Heart left ventricle (tissue), 13 donors: ENCODE results near the gene CCS.

ENCODE experiments used
- POLR2A ChIP-seq, 2 donors: fragments of 450-650 bp; IDR thresholded peaks; one replicate each; pipeline ENCODE4 v1.6.1; 2017; ENCODE audit warnings: antibody characterized with exemption in 2 of 2, mild to moderate bottlenecking in 2 of 2, moderate library complexity in 2 of 2
- TF ChIP-seq, protein P1 (sequence below), 12 donors: fragments of 200-600 bp; sonication (generic) in 4 of 12; IDR thresholded peaks; one replicate each; pipeline versions ENCODE4 v1.5.0 to v1.8.0; 2018 to 2022; ENCODE audit warnings: antibody characterized with exemption in 12 of 12, mild to moderate bottlenecking in 5 of 12
- donor health status: ischemic (EF 13 %, LVEDD 7.1; RV severe dilation, severe dysfunction).
- donor health status: DM: no; HTN: yes; CAD: no.
- donor health status: DM: no; HTN: no; CAD: no.
- donor health status: ischemic (EF 25% LVEDD 6.9; RV normal size, moderate dysfunction).
- donor health status: ischemic (EF 25% LVEDD 5.7; RV mildly dilated, moderate dysfunction).
- donor health status: ischemic (EF 35%, LVEDD 5.7; RV mildly dilated, moderate dysfunction).
- donor health status: nonischemic (EF 11% LVEDD 7.7; RV severe dilation, severe dysfunction).
- donor health status: DM: yes; HTN: yes; CAD: no.
- donor health status: PGD.
- donor health status: ischemic (EF 29% LVEDD 5.4; RV normal size, mild dysfunction).
- donor health status: nonischemic (EF 23%, LVEDD 6.1; RV moderate dilation, normal function).

GRCh38 chr11:66639066-66639813, 46.3 kb downstream of the CCS start:
- TF ChIP-seq, protein P1, sequence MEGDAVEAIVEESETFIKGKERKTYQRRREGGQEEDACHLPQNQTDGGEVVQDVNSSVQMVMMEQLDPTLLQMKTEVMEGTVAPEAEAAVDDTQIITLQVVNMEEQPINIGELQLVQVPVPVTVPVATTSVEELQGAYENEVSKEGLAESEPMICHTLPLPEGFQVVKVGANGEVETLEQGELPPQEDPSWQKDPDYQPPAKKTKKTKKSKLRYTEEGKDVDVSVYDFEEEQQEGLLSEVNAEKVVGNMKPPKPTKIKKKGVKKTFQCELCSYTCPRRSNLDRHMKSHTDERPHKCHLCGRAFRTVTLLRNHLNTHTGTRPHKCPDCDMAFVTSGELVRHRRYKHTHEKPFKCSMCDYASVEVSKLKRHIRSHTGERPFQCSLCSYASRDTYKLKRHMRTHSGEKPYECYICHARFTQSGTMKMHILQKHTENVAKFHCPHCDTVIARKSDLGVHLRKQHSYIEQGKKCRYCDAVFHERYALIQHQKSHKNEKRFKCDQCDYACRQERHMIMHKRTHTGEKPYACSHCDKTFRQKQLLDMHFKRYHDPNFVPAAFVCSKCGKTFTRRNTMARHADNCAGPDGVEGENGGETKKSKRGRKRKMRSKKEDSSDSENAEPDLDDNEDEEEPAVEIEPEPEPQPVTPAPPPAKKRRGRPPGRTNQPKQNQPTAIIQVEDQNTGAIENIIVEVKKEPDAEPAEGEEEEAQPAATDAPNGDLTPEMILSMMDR (IDR thresholded peaks at IDR 0.05), result peak in 1 of 12 donors; percentile 10
- TF ChIP-seq POLR2A (IDR thresholded peaks at IDR 0.05), result no peak
